ENCODE results near the gene SLC3A2.
A peak's percentile ranks its signal among the peaks of the same experiment; 100 is the strongest.
"Not testable (repeated sequence)": the region's sequence is repeated elsewhere in the genome, so short reads cannot be mapped to it uniquely, and the experiment has no call there.

SLC3A2 gene

GRCh38 chr11:62852523-62853188 is 28.0 kb upstream of the SLC3A2 start:
- peak; percentile 74 for DNase-seq (ENCODE audit: low spot score)

DNA sequence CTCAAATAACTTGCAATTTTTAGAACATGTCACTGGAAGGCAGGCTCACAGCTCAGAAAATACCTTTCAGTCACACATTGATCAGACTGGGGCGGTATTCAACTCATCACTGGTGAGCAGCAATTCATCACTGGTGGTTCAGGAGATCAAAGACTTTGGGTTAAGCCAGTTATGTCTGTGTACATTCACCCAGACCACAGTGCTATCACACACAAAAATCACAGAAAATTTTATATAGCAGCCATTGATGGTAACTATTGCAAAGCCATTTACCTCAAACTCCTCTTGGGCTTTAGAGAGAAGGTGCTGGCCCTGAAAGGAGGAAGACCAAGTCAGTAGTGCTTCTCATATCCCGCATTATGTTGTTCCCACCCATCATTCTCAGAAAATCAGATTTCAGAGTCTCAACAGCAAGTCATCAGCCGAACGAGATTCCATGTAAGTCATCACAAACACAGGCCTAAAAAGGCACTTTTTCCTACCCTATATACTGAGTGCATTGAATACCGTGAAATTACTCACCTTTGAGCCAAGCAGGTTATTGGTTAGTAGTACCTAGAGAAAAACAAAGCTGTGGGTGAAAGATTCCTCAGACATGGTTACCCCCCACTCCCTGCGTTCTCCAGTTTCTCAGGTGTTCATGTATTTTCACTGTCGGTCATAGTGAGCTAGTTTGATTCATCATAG is 27.3 kb upstream of the SLC3A2 start:
- DNase-seq (ENCODE audit: low spot score): peak; percentile 69

DNA sequence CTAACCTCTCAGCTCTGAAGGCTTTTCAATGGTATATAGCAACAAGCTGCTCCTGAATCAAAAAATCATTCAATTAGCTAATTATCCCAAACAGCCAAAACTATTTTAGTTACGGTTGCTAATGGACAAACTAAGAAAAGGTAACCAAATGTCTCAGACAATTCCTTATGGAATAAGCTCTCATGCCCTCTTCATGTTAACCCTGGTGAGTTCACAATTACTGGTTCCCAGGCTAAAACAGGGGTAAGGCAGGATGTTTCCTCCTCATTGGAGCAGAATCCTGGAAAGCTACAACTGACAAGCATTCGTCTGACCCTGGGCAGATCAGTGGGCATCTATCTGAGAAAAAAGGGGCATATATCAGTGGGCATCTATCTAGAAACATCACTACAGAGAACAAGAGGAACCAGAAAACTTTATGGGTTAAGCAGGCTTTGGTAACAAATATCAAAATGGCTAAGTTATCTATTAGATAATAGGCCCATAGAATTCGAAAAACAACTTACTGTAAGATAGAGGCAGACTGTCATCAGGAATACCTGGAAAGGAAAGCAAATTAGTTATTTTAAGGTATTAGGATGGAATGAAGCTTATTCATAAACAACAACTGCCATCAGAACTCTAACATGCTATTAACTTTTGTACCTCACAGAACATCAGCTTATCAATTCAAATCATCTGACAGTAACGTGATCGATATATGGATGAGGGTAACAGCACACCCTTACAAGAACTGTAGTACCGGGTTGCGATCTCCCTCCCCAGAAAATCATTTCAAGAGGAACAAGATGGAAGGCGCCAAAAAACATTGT is 26.5 kb upstream of the SLC3A2 start:
- DNase-seq (ENCODE audit: low spot score): no peak

GRCh38 chr11:62854825-62855570 is 25.7 kb upstream of the SLC3A2 start:
- DNase-seq (ENCODE audit: low spot score): no peak

DNA sequence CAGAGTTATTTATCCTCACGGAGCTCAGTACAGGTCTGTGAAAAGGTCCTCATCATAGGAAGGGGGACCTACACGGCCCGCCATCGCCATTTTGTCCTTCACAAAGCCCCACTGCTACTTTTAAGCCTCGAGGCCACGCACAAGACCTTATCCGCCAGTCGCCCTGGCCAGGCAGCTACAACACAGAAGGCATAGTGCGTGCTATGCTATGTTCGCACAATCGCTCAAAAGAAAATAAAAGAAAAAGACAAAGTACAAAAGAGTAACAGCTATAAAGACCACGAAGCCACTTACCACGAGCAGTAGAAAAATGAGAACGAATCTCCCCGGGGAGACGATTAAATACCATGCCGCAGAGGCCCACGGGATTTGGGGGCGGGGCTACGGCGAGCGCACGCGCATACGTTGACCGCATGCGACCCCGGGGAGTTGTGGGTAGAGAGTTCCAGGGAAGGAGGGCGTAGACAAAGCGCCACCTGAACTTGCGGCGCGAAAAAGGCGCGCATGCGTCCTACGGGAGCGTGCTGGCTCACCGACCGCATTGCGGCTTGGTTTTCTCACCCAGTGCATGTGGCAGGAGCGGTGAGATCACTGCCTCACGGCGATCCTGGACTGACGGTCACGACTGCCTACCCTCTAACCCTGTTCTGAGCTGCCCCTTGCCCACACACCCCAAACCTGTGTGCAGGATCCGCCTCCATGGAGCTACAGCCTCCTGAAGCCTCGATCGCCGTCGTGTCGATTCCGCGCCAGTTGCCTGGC is 24.9 kb upstream of the SLC3A2 start:
- DNase-seq (ENCODE audit: low spot score): peak; percentile 99

DNA sequence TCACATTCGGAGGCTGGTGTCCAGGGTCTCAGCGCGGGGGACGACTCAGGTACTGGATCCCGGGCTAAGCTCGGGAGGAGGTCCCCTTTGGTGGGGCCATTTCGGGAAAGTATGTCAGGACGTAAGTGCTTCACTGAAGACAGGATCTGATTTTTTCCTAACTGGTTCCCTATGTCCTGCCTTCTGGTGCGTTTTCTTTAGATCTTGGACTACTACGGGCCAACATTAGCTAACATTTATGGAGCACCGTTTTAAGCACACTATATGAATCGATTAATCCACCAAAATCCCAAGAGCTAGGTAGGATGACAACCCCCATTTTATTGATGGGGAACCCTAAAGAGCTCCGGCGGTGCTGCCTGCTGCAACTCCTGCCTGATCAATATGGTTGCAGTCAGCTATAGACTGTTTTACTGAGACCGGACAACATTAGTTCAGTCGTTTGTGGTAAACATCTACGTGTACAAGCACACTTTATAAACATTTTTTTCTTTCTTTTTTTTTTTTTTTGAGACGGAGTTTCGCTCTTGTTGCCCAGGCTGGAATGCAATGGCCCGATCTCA is 24.3 kb upstream of the SLC3A2 start:
- DNase-seq (ENCODE audit: low spot score): no peak

DNA sequence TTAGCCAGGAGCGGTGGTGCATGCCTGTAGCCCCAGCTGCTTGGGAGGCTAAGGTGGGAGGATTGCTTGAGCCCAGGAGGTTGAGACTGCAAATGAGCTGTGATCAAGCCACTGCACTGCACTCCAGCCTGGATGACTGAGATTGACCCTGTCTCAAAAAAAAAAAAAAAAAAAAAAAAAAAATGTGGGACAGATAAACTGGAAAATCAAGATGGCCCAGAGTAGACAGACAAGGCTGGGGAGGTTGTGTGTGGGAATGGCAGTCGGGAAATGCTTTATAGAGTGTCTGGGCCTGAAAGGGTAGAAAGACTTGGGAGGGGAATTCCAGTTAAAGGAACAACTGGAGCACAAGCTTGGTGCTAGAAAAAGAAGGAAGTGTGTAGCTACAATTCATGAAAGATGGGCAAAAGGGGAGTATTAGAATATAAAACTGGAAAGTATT is 23.1 kb upstream of the SLC3A2 start:
- no peak for DNase-seq (ENCODE audit: low spot score)

DNA sequence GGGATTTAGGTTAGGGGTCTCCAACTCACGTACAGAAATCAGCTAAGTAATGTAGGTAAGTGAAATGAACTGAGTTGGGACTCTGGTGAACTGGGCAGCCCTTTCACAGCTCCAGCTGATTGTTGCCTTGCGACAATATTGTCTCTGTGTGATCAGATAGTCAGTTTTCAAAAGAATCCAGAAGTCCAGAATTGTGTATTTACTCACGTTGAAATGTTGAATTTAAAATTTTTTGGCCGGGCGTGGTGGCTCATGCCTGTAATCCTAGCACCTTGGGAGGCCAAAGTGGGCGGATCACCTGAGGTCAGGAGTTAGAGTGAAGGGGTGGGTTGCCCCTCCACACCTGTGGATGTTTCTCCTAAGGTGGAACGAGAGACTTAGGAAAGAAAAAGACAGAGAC is 22.5 kb upstream of the SLC3A2 start:
- no peak for DNase-seq (ENCODE audit: low spot score)

GRCh38 chr11:62859281-62859703 is 21.4 kb upstream of the SLC3A2 start:
- not testable (repeated sequence) for DNase-seq (ENCODE audit: low spot score)

DNA sequence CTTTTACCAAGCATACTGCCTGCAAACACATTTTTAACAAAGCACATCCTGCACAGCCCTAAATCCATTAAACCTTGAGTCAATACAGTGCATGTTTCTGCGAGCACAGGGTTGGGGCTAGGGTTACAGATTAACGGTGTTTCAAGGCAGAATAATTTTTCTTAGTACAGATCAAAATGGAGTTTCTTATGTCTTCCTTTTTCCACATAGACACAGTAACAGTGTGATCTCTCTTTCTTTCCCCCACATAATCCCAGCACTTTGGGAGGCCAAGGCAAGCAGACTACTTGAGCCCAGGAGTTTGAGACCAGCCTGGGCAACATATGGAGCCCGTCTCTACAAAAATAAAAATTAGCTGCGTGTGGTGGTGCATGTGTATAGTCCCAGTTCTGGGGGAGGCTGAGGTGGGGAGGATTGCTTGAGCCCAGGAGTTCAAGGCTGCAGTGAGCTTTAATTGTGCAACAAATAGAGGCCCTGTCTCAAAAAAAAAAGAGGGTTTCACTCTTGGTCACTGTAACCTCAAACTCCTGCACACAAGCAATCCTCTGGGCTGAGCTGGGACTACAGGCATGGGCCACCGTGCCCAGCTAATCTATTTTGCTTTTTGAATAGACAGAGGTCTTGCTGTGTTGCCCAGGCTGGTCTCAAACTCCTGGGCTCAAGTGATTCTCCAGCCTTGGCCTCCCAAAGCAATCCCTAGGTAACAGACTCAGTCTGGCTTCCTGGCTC is 19.7 kb upstream of the SLC3A2 start:
- no peak for DNase-seq (ENCODE audit: low spot score)

GRCh38 chr11:62861564-62862192 is 19.0 kb upstream of the SLC3A2 start:
- not testable (repeated sequence) for DNase-seq (ENCODE audit: low spot score)

GRCh38 chr11:62863687-62864335 is 16.9 kb upstream of the SLC3A2 start:
- no peak for DNase-seq (ENCODE audit: low spot score)

- no peak for DNase-seq (ENCODE audit: low spot score)
These were observed 15.1 kb upstream of the SLC3A2 start for GRCh38 chr11:62865635-62866034.

DNA sequence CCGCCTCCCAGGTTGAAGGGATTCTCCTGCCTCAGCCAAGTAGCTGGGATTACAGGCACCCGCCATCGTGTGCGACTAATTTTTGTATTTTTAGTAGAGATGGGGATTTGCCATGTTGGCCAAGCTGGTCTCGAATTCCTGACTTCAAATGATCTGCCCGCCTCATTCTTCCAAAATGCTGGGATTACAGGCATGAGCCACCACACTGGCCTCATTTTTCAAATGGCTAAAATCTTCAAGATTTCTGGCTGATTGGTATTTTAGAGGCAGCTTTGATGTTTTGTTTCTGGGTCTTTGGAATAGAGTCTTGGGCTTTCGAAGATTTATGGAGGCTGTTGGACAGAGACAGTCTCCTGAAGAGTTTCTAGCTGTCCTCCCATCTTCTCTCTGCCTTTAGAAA is 5.8 kb upstream of the SLC3A2 start:
- DNase-seq (ENCODE audit: low spot score): no peak

- no peak for DNase-seq (ENCODE audit: low spot score)
These were observed 4.8 kb upstream of the SLC3A2 start for GRCh38 chr11:62875698-62876478.

DNA sequence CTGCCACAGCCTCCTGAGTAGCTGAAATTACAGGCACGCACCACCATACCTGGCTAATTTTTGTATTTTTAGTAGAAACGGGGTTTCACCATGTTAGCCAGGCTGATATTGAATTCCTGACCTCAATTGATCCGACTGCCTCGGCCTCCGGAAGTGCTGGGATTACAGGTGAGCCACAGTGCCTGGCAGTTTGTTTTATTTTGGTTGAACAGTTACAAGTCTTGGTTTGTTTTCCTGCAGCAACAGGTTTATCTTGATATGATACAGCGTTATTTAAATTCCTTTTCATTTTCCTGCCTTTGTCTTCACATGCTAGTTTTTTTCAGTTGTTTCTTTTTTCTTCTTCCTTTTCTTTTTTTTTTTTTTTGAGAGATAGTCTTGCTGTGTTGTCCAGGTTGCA is 4.0 kb upstream of the SLC3A2 start:
- no peak for DNase-seq (ENCODE audit: low spot score)

DNA sequence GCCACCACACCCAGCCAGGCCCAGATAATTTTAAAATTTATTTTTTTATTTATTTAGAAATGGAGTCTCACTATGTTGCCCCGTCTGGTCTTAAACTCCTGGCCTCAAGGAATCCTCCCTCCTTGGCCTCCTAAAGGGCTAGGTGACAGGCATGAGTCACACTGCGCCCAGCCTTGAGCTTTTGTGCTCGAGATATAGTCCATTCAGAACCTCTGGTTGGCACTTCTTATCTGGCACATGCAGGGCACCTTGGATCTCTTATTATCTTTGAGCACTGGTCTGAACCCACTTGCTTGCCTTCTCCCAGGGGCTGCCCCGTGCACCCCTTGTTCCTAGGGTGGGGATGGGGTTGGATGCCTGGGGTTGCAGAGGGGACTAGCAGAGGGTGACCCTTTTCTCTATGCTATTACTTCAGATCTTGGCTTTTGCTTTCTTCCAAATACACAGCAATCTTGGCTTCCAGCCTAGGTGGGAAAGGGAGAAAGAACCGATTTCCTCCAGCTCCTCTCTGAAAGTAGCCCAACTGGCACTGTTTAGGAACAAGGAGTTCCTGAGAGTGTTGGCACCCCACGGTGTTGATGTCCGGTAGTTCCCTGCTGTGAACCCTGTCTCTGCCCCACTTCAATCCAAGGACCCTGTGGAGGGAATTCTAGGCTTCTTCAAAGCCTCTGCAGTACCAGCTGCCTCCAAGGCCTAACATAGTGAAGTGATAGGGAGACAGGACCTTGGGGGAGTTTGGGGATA is 1.3 kb upstream of the SLC3A2 start:
- DNase-seq (ENCODE audit: low spot score): no peak

Measured in RKO (cell line).